NB4 (cell line): ENCODE measurements around the gene DPYSL4.

Experiments used
- POLR2A ChIP-seq: IDR thresholded peaks from 2 replicates; pipeline ENCODE4 v1.6.1; 2011; ENCODE audit warnings: mild to moderate bottlenecking; ENCODE audit not compliant: insufficient read length; ENCODE audit errors: extremely low read depth
- TF ChIP-seq, protein P1 (sequence below): IDR thresholded peaks from 2 replicates; pipeline ENCODE4 v1.6.1; 2011; ENCODE audit warnings: low read depth, low read length
- TF ChIP-seq, protein P2 (sequence below): IDR thresholded peaks from one replicate; pipeline ENCODE4 v1.5.1; 2012; ENCODE audit warnings: low read depth, low read length

DNA sequence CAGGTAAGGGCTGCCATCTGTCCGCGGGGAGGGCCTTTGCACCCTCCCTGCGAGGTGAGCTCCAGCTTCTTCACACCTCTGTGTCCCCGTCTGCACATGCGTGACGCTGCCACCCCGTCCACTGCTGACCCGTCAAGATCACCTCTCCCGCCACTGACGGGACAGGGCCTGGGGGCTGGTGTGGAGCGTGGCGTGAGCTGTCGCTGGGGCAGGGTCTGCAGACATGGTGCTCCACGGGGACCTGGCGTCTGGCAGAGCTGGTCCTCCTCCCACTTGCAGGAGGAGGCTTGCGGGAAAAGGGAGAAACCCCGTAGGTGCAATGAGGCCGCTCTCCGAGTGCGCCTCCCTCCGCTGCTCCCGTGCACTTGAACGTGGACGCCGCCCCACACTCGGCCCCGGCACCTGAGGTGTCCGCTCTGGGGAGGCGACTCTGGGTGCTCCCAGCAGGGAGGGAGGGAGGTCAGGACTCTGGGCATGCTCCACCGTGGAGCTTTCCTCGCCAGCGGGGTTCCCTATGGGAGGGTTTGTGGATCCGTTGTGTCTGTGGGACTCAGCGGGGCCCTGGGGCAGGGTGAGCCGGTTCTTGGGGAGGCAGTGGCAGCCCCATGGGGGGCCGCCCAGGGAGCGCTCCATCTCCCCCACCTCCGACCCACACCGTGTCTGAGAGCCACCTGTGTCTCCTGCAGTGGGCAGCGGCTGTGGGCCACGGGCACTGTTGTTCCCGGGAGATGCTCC, 17.6 kb upstream of the DPYSL4 start:
- TF ChIP-seq, protein P1, sequence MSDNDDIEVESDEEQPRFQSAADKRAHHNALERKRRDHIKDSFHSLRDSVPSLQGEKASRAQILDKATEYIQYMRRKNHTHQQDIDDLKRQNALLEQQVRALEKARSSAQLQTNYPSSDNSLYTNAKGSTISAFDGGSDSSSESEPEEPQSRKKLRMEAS = no peak
- TF ChIP-seq, protein P2, sequence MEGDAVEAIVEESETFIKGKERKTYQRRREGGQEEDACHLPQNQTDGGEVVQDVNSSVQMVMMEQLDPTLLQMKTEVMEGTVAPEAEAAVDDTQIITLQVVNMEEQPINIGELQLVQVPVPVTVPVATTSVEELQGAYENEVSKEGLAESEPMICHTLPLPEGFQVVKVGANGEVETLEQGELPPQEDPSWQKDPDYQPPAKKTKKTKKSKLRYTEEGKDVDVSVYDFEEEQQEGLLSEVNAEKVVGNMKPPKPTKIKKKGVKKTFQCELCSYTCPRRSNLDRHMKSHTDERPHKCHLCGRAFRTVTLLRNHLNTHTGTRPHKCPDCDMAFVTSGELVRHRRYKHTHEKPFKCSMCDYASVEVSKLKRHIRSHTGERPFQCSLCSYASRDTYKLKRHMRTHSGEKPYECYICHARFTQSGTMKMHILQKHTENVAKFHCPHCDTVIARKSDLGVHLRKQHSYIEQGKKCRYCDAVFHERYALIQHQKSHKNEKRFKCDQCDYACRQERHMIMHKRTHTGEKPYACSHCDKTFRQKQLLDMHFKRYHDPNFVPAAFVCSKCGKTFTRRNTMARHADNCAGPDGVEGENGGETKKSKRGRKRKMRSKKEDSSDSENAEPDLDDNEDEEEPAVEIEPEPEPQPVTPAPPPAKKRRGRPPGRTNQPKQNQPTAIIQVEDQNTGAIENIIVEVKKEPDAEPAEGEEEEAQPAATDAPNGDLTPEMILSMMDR = no peak
- TF ChIP-seq POLR2A = no peak
